ENCODE data around the gene KCNH2.

Gene KCNH2

DNA sequence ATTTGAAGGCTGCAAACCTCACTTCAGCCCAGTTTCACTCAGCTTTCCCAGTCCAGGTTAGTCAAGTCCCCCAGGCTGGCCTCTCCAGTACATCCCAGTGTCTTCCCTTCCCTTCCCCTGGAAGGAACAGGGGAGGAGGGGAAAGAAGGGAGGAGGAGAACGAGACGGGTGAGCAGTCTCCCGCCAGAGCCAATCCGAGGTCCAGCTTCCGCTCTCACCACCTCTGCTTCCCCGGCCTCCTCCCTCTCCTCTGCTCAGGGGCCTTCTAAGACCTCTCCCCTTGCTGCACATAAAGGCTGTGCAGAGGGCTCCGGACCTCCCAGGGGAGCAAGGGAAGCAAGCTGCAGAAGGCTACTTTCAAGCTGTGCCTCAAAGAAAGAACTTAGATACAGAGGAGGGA lies 42.1 kb upstream of the KCNH2 start:
- TF ChIP-seq SIN3A (IDR thresholded peaks at IDR 0.05; ENCODE audit: borderline replicate concordance, insufficient read depth, low read length), result no peak

DNA sequence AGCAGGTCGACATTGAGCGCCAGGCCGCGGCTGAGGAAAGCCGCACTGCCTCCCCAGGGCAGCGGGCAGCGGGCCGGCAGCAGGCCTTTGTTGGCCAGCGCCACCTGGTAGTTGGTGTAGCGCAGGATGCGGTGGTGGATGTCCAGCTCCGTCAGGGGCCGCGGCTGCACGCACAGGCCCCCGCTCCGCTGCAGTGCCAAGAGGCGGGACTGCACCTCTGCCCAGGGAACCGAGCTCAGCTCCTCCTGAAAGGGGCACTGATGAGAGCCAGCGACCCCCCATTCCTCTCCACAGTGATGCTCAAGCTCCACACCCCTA lies 41.0 kb upstream of the KCNH2 start:
- no peak for TF ChIP-seq POLR2AphosphoS5 (IDR thresholded peaks at IDR 0.05; ENCODE audit: low read depth, low read length)
- no peak for TF ChIP-seq TAF1 (IDR thresholded peaks at IDR 0.05; ENCODE audit: borderline replicate concordance, insufficient read depth, low read length)
- no peak for TF ChIP-seq SIN3A (IDR thresholded peaks at IDR 0.05; ENCODE audit: borderline replicate concordance, insufficient read depth, low read length)
- TF ChIP-seq, protein P1, sequence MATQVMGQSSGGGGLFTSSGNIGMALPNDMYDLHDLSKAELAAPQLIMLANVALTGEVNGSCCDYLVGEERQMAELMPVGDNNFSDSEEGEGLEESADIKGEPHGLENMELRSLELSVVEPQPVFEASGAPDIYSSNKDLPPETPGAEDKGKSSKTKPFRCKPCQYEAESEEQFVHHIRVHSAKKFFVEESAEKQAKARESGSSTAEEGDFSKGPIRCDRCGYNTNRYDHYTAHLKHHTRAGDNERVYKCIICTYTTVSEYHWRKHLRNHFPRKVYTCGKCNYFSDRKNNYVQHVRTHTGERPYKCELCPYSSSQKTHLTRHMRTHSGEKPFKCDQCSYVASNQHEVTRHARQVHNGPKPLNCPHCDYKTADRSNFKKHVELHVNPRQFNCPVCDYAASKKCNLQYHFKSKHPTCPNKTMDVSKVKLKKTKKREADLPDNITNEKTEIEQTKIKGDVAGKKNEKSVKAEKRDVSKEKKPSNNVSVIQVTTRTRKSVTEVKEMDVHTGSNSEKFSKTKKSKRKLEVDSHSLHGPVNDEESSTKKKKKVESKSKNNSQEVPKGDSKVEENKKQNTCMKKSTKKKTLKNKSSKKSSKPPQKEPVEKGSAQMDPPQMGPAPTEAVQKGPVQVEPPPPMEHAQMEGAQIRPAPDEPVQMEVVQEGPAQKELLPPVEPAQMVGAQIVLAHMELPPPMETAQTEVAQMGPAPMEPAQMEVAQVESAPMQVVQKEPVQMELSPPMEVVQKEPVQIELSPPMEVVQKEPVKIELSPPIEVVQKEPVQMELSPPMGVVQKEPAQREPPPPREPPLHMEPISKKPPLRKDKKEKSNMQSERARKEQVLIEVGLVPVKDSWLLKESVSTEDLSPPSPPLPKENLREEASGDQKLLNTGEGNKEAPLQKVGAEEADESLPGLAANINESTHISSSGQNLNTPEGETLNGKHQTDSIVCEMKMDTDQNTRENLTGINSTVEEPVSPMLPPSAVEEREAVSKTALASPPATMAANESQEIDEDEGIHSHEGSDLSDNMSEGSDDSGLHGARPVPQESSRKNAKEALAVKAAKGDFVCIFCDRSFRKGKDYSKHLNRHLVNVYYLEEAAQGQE (IDR thresholded peaks at IDR 0.05; ENCODE audit: insufficient read depth in 1 of 2, low read depth in 2 of 2, low read length in 2 of 2), result no peak
- TF ChIP-seq FOXP2 (optimal IDR thresholded peaks at IDR 0.05; ENCODE audit: borderline replicate concordance, extremely low read depth, extremely low read length, insufficient read depth), result no peak

DNA sequence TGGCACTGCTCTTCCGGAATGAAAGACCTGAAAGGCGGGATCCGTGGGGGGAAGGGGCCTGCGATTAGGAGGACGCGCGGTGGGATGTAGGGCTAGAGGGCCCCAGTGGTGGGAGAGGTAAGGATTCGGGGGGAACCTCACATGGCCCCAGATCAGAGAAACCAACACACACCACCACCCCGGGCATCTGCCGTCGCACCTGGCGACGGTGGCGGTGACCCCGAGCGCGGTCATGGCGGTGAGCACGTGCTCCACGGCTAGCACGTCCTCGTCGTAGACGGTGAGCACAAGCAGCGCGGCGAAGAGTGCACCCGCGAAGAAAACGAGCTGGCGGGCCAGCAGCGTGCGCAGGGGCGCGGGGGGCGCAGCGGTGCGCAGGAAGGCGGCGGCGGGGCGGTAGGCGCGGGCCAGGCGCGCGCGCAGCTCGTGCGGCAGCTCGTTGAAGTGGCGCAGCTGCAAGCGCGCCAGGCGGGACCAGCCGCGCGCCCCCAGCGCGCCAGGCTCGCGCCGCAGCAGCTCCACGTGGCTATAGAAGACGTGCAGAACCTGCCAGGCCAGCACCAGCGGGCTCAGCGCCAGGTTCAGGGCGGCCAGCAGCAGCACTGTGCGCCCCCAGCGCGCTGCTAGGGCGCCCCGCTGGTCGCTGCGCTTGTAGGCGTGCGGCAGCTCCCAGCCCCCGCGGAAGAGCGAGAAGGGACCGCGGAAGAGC lies 40.5 kb upstream of the KCNH2 start:
- TF ChIP-seq TAF1 (IDR thresholded peaks at IDR 0.05; ENCODE audit: borderline replicate concordance, insufficient read depth, low read length), result no peak
- no peak for TF ChIP-seq SIN3A (IDR thresholded peaks at IDR 0.05; ENCODE audit: borderline replicate concordance, insufficient read depth, low read length)
- TF ChIP-seq POLR2AphosphoS5 (IDR thresholded peaks at IDR 0.05; ENCODE audit: low read depth, low read length), result no peak
- TF ChIP-seq, protein P1 (IDR thresholded peaks at IDR 0.05; ENCODE audit: insufficient read depth in 1 of 2, low read depth in 2 of 2, low read length in 2 of 2), result no peak
- no peak for TF ChIP-seq FOXP2 (optimal IDR thresholded peaks at IDR 0.05; ENCODE audit: borderline replicate concordance, extremely low read depth, extremely low read length, insufficient read depth)

DNA sequence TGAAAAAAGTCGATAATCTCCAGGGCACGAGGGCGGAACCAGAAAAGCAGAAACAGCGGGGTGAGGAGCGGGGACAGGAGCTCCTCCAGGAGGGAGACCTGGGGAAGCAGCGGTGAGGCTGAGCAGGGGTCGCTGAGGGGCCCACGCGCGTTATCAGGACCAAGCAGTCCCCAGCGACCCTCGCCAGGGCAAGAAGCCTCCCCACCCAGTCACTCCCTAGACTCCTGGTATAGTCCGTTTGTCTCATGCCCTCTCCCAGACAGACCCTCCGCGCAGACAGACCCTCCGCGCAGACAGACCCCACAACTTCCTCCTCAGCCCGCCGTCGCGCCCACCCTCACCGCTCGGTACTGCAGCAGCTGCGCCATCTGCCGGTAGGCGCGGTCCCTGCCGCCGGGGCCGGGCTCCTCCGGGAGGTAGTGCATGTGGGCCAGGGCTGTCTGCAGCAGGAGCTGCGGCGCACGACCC lies 39.9 kb upstream of the KCNH2 start:
- TF ChIP-seq POLR2AphosphoS5 (IDR thresholded peaks at IDR 0.05; ENCODE audit: low read depth, low read length) (no peak), FOXP2 (optimal IDR thresholded peaks at IDR 0.05; ENCODE audit: borderline replicate concordance, extremely low read depth, extremely low read length, insufficient read depth) (no peak), TAF1 (IDR thresholded peaks at IDR 0.05; ENCODE audit: borderline replicate concordance, insufficient read depth, low read length) (no peak), SIN3A (IDR thresholded peaks at IDR 0.05; ENCODE audit: borderline replicate concordance, insufficient read depth, low read length) (no peak)
- TF ChIP-seq, protein P1 (IDR thresholded peaks at IDR 0.05; ENCODE audit: insufficient read depth in 1 of 2, low read depth in 2 of 2, low read length in 2 of 2), result no peak

DNA sequence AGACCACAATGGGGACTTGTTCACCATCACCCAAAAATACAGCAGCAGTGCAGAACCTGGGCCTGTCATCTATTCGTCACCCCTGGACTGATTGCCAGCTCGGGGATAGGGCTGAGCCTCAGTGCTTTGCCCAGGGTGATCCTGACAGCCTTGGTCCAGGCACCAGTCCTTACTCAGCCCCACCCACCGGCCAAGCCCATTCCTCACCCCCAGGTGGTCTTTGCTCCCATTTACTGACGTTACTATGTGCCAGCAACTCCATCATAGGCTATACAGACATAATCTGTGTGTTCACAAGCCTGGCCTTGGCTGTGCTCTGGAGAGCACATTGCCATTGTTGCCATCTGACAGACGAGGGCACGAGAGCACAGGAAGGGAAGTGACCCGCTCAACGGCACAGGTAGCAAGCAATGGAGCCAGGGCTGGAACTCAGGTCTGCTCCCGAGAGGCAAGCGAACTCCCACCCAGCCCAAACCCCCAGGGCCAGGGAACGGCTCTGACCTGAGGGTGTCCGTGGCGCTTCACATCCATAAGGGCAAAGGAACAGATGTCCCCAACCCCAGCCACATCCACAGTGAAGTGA lies 39.3 kb upstream of the KCNH2 start:
- TF ChIP-seq, protein P1 (IDR thresholded peaks at IDR 0.05; ENCODE audit: insufficient read depth in 1 of 2, low read depth in 2 of 2, low read length in 2 of 2), result no peak
- TF ChIP-seq TAF1 (IDR thresholded peaks at IDR 0.05; ENCODE audit: borderline replicate concordance, insufficient read depth, low read length) (no peak), SIN3A (IDR thresholded peaks at IDR 0.05; ENCODE audit: borderline replicate concordance, insufficient read depth, low read length) (no peak), FOXP2 (optimal IDR thresholded peaks at IDR 0.05; ENCODE audit: borderline replicate concordance, extremely low read depth, extremely low read length, insufficient read depth) (no peak), POLR2AphosphoS5 (IDR thresholded peaks at IDR 0.05; ENCODE audit: low read depth, low read length) (no peak)
